ENCODE data around the gene COPB2.

- TF ChIP-seq CTCF (IDR thresholded peaks at IDR 0.05; ENCODE audit: borderline replicate concordance, extremely low read depth, low read length, poor library complexity, severe bottlenecking) = no peak
- TF ChIP-seq EZH2 (IDR thresholded peaks at IDR 0.05; ENCODE audit: borderline replicate concordance, low read depth, low read length, severe bottlenecking) = no peak
Observed at GRCh38 chr3:139324456-139324855, 65.0 kb downstream of the COPB2 start.

Data from DND-41 (cell line).